HG03159 (cell line): ENCODE data around the gene TSC22D2.

Source experiments
- ATAC-seq: cut with Tn5 transposase; IDR thresholded peaks from one replicate; pipeline ENCODE4 v1.9.1; 2021; ENCODE audit warnings: mild to moderate bottlenecking, moderate library complexity; ENCODE audit not compliant: unreplicated experiment

Gene TSC22D2

DNA sequence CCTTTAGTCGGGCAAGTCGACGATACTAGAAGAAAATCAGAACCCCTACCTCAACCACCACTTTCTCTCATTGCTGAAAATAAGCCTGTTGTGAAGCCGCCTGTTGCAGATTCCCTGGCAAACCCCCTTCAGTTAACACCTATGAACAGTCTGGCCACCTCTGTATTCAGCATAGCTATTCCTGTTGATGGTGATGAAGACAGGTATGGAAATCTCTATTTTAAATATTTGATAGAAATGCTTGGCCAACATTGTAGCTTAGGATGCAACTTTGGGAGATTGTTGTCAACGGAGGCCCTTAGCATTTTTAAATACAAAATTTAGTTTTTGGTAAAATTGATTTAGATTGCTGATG lies 3.0 kb downstream of the TSC22D2 start:
- ATAC-seq: no peak

DNA sequence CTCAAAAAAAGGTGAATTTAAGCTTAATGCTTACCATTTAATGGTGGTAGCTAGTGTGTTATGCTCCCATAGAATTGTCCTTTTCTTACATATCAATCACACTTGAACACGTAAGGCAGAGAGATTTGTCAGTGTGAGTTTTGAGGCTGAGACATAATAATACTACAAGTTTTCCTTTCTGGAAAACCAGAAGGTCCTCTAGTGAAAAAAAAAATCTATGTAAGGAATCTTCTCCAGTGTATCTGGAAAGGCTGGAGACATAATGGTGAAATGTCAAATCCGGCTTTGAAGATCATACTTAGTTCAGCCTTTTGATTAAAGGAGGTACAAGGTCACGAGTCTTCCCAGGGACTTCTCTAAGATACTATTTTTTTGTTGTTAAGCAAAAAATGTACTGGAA lies 3.4 kb downstream of the TSC22D2 start:
- ATAC-seq: no peak

DNA sequence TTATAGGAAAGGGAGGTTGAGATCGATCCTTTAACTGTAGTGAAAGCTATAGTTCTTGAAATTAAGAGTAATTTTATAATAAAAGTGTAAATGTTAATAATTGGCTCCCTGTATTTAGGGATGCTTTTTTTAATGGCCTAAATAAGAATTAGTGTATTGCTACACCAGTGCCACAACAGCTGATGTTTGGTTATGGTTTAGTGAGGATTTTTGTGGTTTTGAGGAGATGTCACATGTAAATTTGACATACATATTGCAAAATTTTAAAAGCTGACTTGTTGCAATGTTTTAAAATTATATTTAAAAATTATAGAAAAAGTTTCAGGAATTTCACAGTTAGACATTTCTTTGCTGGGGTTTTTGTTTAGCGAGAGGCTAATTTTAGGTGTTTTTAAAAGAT lies 3.9 kb downstream of the TSC22D2 start:
- no peak for ATAC-seq

DNA sequence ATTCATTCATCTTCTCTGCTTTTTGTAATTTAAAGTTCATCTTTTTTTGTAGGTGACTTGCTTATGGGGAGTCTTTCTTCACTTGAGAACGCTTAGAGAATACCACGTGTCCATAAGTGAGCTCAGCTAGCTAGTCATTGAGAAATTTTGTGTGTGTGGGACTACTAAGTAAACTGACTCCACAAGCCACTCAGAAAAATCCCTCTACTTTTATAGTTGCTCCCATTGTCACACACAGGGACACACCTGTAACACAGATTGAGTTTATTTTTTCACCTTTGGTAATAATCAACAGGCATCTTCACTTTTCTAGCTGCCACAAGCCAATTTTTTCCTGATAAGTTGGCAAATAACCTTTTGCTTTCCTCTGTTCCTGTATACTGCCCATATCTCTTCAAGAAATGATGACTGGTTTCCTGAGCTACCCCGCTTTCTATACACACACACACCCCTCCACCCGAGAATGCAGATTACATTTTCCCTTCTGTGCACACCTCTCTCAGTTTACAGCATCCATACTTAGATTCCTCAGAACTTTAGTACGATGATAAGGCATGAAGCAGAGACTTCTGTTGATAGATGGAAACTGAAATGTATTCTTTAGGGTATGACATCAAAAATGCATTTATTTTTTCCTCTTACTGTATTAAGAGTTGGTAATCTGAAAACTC lies 4.6 kb downstream of the TSC22D2 start:
- no peak for ATAC-seq

DNA sequence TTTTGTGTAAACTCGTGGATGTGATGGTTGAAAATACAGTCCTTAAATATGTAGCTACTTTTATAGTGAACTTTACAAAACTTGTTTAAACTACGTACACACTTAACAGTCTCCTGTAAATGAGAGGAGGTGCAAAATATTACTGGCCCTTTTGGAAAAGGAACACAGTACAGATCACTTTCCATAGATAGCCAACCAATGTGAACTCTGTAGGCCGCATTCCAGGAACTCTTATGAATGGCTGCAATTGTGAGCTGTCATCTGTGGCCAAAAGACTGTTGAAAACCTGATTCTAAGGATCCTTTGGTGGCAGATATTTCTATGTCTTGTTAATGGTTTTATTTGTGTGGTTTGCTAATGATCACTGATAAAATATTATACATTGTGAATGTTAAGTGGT lies 6.2 kb downstream of the TSC22D2 start:
- ATAC-seq: no peak

DNA sequence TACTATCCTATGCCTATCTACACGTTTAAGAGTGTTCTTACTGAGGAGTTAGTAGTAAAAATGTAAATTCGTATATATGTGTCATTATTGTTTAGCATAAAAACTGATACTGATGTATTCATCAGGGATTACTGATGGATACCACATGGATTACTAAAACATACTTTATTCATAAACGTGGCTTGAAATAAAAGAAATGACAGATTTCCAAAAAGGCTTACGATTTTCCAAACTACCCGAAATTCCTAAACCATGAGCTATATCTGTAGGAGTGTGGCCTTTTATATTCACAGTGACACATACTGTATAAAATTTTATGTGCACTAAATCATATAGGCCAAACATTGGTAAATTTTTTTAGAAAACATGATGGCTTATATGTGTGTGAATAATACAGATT lies 6.9 kb downstream of the TSC22D2 start:
- no peak for ATAC-seq

- no peak for ATAC-seq
Measured at GRCh38 chr3:150419076-150419868, 11.2 kb downstream of the TSC22D2 start.

DNA sequence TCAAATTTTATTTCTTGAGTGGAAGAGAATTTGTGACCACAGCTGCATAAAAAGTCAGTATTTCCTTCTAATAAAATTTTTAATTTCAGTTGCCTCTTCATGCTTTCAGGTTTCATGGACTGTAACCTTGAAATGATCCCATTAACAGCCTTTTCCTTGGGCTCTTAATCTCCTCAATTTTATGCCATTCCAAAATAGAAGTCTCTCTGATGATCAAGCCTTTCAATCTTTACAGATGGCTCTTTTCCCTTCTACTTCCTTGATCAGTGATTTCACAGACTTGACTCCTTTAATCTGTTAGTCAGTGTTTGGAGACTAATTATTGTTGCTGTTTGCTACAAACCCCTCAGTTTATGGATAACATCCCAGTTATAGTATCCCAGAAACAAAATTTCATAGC lies 11.9 kb downstream of the TSC22D2 start:
- no peak for ATAC-seq

DNA sequence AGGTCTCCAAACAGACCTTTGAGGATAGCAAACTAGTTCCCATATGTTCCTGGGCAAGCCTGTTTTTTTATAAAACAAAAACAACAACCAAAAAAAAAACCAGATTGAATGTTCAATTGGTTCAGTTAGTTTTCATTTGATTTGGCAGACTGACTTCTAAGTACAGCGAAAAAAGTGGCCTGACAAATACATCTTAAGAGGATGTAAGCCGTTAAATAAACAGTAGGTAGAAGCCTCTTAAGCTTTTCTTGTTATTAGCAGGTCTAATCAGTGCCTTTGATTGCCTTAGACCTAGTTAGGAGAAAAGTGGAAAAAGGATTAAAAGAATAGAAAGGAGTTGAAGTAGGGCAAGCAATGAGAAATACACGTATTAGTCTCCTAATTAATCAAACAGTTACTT lies 13.2 kb downstream of the TSC22D2 start:
- ATAC-seq: no peak

DNA sequence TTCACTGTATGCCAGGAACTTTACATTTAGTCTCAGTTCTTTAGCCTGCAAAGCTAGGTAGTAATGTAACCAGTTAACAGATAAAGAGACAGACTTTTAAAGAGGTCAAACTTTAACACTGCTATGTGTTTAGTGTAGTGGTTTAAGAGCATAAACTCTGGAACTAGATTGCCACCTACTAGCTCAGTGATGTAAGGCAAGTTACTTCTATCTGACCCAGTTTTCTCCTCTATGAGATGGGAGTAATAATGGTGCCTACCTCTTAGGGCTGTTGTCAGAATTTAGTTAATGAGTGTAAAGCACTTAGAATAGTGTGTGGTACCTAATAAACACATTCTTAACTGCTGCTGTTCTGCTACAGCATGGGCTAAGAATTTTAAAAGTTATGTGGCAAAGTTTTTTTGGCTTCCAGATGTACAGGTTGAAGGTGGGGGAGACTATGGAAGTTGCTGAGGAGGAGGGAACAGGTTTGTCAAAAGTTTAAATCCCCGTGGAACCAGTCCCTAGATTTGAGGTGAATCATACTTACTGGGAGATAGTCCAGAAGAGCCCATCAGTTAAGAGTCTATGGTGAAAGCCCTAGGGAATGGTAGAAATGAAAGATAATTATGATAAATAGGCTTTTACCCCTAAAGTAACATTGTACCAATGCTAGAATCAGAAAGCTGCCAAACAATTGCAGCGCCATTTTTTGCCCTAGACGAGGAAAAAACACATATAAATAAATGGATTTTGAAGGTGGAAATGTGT lies 13.9 kb downstream of the TSC22D2 start:
- ATAC-seq: no peak

DNA sequence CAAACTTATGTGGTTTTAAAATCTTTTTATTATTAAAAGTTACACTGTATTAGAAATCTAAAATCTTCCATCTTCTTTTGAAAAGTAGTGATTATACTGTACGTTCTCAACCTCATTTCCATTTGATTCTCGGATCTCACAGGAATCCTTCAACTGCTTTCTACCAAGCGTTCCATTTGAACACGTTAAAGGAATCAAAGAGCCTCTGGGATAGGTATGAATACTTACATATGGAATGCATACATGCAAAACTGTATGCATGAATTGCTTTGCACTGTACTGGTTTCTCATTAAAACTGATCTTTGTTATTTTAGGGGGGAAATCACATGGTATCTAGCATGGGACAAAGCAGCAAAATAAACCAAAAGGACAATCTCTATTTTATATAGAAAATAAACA lies 14.8 kb downstream of the TSC22D2 start:
- no peak for ATAC-seq

GRCh38 chr3:150423761-150424160 lies 15.7 kb downstream of the TSC22D2 start:
- no peak for ATAC-seq

DNA sequence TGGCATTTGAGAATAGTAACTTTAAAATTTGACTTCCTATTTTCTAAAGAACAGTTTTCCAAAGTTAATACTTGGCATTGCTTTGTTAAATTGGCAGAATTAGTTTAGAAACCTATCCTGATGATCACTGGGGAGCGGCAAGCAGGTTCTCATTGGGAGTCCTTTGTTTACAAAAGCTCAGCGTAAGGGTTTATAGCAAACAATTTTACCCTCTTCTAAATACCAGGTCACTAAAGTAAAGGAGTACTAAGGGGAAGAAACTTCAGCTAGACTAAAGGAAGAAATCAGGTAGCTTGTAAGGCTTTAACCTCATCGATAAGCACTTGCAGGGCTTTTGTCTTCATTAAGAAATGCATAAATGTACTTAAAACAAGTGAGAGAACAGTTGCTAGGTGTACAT lies 18.2 kb downstream of the TSC22D2 start:
- no peak for ATAC-seq

- no peak for ATAC-seq
Measured at GRCh38 chr3:150428562-150428961, 20.5 kb downstream of the TSC22D2 start.

GRCh38 chr3:150429767-150430671 lies 21.9 kb downstream of the TSC22D2 start:
- ATAC-seq: no peak

DNA sequence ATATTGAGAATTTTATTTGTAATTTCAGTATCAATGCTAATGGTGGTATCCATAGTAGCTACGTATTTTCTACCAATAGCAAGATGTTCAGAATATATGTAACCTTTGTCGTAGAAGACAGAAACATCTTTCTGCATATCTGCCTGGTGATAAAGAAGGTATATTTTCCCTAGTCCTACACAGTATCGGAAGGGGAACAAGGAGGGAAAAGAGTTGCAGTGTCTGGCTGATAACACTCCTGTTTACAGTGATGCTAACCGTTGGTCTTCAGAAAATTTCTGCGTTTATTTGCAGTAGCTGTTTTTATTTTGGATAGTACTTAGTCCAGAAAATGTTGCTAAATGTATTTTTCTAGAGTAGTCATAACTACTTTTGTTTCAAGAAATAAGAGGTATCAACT lies 25.2 kb downstream of the TSC22D2 start:
- no peak for ATAC-seq

DNA sequence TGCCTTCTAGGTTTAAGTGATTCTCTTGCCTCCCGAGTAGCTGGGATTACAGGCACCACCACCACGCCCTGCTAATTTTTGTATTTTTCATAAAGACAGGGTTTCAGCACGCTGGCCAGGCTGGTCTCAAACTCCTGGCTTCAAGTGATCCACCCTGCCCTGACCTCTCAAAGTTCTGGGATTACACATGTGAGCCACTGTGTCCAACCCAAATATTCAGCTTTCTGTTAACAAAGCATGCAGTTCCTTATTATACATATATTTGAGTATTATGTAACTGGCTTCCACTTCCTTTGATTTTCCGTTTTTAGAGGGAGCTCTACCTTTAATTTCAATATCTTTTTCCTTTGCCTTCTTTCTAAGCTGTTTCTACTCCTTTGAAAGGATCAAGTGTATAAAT lies 26.1 kb downstream of the TSC22D2 start:
- ATAC-seq: no peak

- ATAC-seq: no peak
Measured at GRCh38 chr3:150436161-150436560, 28.1 kb downstream of the TSC22D2 start.

DNA sequence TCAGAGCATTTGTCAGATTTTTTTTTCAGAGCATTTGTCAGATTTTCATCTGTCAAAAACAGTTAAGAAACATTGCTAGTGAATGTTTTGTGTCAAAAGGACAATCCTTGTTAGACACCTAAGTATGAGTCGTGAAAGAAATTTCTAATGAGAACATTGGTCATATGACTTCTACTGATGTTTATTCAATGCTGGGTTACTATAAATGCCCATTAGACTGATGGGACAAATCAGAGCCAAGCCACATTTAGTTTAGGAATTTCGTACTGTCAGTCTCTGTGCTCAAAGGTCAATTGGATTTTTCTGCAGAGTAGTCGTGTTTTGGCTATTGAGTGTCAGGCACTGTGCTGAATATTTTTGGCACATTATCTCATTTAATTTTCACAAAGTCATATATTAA lies 31.6 kb downstream of the TSC22D2 start:
- no peak for ATAC-seq

DNA sequence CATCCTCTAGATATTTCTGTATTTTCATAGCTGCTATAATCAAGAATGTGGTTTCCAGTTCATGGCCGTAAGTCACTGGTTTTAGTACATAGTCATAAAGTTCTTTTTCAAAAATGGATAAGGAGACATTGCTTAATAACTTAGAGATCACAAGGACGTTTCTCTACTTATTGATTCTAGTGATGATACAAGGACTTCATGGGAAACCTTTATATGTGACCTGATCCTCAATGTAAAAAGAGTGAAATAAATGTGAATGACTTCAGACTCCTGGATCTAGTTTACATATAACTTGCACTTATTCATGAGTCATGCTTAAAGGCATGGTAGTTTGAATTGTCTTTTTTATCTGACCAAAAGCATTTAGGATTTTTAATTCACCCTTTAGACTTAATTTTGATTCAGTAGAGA lies 35.2 kb downstream of the TSC22D2 start:
- no peak for ATAC-seq

GRCh38 chr3:150444371-150444770 lies 36.3 kb downstream of the TSC22D2 start:
- ATAC-seq: no peak
